Neural cell (in vitro differentiated cells): ENCODE results near the gene FOXO4.

Experiments
- EP300 ChIP-seq: fragments of 450-650 bp; conservative IDR thresholded peaks from 2 replicates; pipeline ENCODE4 v1.6.1; 2014; ENCODE audit warnings: antibody characterized with exemption, mild to moderate bottlenecking, moderate library complexity; ENCODE audit not compliant: poor library complexity, severe bottlenecking
- EZH2 ChIP-seq: fragments of 200-600, 300-800 bp; shearing (Covaris generic), sonication (generic); IDR thresholded peaks from 2 replicates; pipeline ENCODE4 v1.6.1; 2014; ENCODE audit warnings: antibody characterized with exemption, low read length, borderline replicate concordance, mild to moderate bottlenecking; ENCODE audit not compliant: insufficient read depth, poor library complexity, severe bottlenecking
- MXI1 ChIP-seq: fragments of 450-650 bp; conservative IDR thresholded peaks from 2 replicates; pipeline ENCODE4 v1.6.1; 2014; ENCODE audit warnings: antibody characterized with exemption, mild to moderate bottlenecking; ENCODE audit not compliant: poor library complexity, severe bottlenecking
- POLR2AphosphoS5 ChIP-seq: IDR thresholded peaks from 2 replicates; pipeline ENCODE4 v1.6.1; 2012
- RAD21 ChIP-seq: fragments of 450-650 bp; conservative IDR thresholded peaks from 2 replicates; pipeline ENCODE4 v1.6.1; 2014; ENCODE audit warnings: antibody characterized with exemption, mild to moderate bottlenecking, moderate library complexity
- TF ChIP-seq, protein P1 (sequence below): fragments of 450-650 bp; IDR thresholded peaks from 2 replicates; pipeline ENCODE4 v1.5.1; 2014; ENCODE audit warnings: antibody characterized with exemption, mild to moderate bottlenecking, moderate library complexity; ENCODE audit not compliant: poor library complexity, severe bottlenecking
- TF ChIP-seq, protein P2 (sequence below): IDR thresholded peaks from 2 replicates; pipeline ENCODE4 v1.6.1; 2012; ENCODE audit warnings: borderline replicate concordance

DNA sequence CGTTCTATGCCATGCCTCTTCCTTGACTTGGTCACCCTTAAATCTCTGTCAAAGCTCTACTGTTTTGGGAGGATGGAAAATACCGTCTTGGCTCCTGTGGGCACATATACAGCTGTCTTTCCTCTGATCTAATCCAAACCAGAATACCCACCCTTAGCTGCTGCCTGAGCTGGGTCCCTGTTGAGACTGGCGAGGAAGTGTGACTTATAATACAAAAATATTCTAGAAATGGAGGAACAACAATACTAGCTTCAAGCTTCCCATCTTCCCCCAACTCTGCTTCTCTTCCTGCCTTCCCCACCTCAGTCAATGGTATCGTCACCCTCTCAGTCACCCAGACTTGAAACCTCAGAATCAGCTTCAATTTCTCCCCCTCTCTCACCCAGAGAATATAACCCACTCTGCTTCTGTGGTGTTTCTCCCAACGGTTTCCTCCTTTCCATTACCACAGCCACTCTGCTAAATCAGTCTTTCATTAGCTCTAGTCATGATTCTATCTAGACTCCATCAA lies 16.3 kb downstream of the FOXO4 start:
- TF ChIP-seq MXI1 (no peak), POLR2AphosphoS5 (no peak), EZH2 (no peak), EP300 (no peak), RAD21 (no peak)
- TF ChIP-seq, protein P1, sequence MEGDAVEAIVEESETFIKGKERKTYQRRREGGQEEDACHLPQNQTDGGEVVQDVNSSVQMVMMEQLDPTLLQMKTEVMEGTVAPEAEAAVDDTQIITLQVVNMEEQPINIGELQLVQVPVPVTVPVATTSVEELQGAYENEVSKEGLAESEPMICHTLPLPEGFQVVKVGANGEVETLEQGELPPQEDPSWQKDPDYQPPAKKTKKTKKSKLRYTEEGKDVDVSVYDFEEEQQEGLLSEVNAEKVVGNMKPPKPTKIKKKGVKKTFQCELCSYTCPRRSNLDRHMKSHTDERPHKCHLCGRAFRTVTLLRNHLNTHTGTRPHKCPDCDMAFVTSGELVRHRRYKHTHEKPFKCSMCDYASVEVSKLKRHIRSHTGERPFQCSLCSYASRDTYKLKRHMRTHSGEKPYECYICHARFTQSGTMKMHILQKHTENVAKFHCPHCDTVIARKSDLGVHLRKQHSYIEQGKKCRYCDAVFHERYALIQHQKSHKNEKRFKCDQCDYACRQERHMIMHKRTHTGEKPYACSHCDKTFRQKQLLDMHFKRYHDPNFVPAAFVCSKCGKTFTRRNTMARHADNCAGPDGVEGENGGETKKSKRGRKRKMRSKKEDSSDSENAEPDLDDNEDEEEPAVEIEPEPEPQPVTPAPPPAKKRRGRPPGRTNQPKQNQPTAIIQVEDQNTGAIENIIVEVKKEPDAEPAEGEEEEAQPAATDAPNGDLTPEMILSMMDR, result no peak
- TF ChIP-seq, protein P2, sequence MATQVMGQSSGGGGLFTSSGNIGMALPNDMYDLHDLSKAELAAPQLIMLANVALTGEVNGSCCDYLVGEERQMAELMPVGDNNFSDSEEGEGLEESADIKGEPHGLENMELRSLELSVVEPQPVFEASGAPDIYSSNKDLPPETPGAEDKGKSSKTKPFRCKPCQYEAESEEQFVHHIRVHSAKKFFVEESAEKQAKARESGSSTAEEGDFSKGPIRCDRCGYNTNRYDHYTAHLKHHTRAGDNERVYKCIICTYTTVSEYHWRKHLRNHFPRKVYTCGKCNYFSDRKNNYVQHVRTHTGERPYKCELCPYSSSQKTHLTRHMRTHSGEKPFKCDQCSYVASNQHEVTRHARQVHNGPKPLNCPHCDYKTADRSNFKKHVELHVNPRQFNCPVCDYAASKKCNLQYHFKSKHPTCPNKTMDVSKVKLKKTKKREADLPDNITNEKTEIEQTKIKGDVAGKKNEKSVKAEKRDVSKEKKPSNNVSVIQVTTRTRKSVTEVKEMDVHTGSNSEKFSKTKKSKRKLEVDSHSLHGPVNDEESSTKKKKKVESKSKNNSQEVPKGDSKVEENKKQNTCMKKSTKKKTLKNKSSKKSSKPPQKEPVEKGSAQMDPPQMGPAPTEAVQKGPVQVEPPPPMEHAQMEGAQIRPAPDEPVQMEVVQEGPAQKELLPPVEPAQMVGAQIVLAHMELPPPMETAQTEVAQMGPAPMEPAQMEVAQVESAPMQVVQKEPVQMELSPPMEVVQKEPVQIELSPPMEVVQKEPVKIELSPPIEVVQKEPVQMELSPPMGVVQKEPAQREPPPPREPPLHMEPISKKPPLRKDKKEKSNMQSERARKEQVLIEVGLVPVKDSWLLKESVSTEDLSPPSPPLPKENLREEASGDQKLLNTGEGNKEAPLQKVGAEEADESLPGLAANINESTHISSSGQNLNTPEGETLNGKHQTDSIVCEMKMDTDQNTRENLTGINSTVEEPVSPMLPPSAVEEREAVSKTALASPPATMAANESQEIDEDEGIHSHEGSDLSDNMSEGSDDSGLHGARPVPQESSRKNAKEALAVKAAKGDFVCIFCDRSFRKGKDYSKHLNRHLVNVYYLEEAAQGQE, result no peak
